Thyroid gland (tissue), 4 donors: ENCODE measurements around the gene ASIC2. TPM values are rescaled to one million over a fixed set of nuclear protein-coding genes. Genes with fewer than 3 reads are reported as not detected.
A peak's percentile ranks its signal among the peaks of the same experiment; 100 is the strongest.

Experiments used
- DNase-seq, 2 donors: peaks; one replicate each; pipeline ENCODE4 v3.0.0-alpha.2; 2019
- H3K27ac ChIP-seq, 3 donors: fragments of 200-600 bp; sonication (generic); 1 replicate in 2 of 3; 2 replicates in 1 of 3; pipeline ENCODE4 v1.5.1; 2016 to 2019; ENCODE audit warnings: mild to moderate bottlenecking in 1 of 3, moderate library complexity in 1 of 3
- H3K27me3 ChIP-seq: fragments of 200-600 bp; sonication (generic); one replicate; pipeline ENCODE4 v1.5.1; 2019
- H3K36me3 ChIP-seq, 2 donors: fragments of 200-600 bp; sonication (generic); one replicate each; pipeline ENCODE4 v1.5.1; 2016 to 2019
- H3K4me1 ChIP-seq, 2 donors: fragments of 200-600 bp; sonication (generic); one replicate each; pipeline ENCODE4 v1.5.1; 2017 to 2019
- H3K4me3 ChIP-seq, 3 donors: fragments of 200-600 bp; sonication (generic); replicated peaks in 1 of 3; 1 replicate in 2 of 3; 2 replicates in 1 of 3; pipeline ENCODE4 v1.5.1; 2016; ENCODE audit warnings: mild to moderate bottlenecking in 1 of 3
- H3K9me3 ChIP-seq: fragments of 200-600 bp; sonication (generic); one replicate; pipeline ENCODE4 v1.5.1; 2017
- CTCF ChIP-seq, 6 experiments: fragments of 200-600 bp in 3 of 6; fragments of 450-650 bp in 3 of 6; sonication (generic) in 3 of 6; IDR thresholded peaks; one replicate each; pipeline ENCODE4 v1.5.1; 2016 to 2019; ENCODE audit warnings: antibody characterized with exemption in 6 of 6, mild to moderate bottlenecking in 2 of 6, inconsistent platforms in 1 of 6, moderate library complexity in 1 of 6
- POLR2A ChIP-seq, 2 donors: fragments of 450-650 bp; IDR thresholded peaks; one replicate each; pipeline ENCODE4 v1.6.1; 2017; ENCODE audit warnings: antibody characterized with exemption in 2 of 2, mild to moderate bottlenecking in 2 of 2, moderate library complexity in 1 of 2
- WGBS, 2 donors: methylation state at CpG; one replicate each; pipeline ENCODE4 v1.1.5; 2017; 5-methylcytosine and 5-hydroxymethylcytosine counted together
- intact Hi-C: fragments of 100-400 bp; cut with DNase I; formaldehyde crosslinking; loops from one replicate; pipeline ENCODE4 v1.15.1; 2023
- total RNA-seq, 4 donors: library from RNA; depleted of rRNA; stranded (reverse); fragments of >200 nt; gene quantifications; one replicate each; pipeline ENCODE4 v1.2.3, GENCODE V29; 2016

ASIC2 gene
- total RNA-seq, 4 donors from 2014 or later: not detected

- Histone ChIP-seq H3K27ac (no peak overlapping the region), H3K4me3 (no peak overlapping the region), H3K4me1 (no peaks in the 10 kb centered on the region), H3K9me3 (no peaks in the 10 kb centered on the region), H3K27me3 (no peaks in the 10 kb centered on the region), H3K36me3 (no peaks in the 10 kb centered on the region)
- TF ChIP-seq POLR2A (IDR thresholded peaks at IDR 0.05): no peak
- TF ChIP-seq CTCF (IDR thresholded peaks at IDR 0.05): no peak
- 62 to 63% methylated on average over 8 of the region's 8 CpGs for WGBS, 2 donors
- intact Hi-C loops: no loop called here
- no peak for DNase-seq
Measured at GRCh38 chr17:33118391-33119075, 174.6 kb downstream of the ASIC2 start.

DNA sequence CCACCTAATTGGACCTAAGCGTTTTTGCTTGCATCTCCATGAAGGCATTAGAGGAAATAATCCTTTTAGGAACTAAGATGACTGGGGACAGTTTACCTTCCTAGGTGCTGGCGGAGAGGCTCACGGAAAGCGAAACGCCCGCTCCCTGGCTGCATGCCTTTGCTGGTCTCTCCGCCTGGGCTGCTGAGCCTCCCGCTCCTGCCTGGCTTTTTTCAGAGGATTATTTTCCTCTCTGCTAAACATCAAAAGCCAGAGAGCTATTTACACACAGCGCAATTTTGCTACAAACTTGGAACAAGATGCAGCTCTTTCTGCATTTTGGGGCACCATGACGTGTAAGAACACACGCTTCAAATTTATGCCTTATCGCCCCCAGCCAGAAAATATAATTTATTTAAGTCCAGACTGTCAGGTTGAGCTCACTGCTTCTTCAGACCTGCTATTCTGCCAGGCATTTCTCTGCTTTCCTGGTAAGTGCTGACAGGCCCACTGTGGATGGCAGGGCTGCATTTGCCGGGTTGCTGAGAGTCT lies 177.0 kb downstream of the ASIC2 start:
- DNase-seq: no peak
- no peaks in the 10 kb centered on the region for H3K36me3 ChIP-seq
- TF ChIP-seq CTCF (IDR thresholded peaks at IDR 0.05): no peak
- no peak for TF ChIP-seq POLR2A (IDR thresholded peaks at IDR 0.05)
- H3K27me3 ChIP-seq: no peaks in the 10 kb centered on the region
- WGBS, 2 donors: 65% methylated on average over 13 of the region's 13 CpGs
- intact Hi-C loops: no loop called here
- no peaks in the 10 kb centered on the region for H3K9me3 ChIP-seq
- no peak overlapping the region for H3K27ac ChIP-seq
- no peak overlapping the region for H3K4me3 ChIP-seq
- no peaks in the 10 kb centered on the region for H3K4me1 ChIP-seq

DNA sequence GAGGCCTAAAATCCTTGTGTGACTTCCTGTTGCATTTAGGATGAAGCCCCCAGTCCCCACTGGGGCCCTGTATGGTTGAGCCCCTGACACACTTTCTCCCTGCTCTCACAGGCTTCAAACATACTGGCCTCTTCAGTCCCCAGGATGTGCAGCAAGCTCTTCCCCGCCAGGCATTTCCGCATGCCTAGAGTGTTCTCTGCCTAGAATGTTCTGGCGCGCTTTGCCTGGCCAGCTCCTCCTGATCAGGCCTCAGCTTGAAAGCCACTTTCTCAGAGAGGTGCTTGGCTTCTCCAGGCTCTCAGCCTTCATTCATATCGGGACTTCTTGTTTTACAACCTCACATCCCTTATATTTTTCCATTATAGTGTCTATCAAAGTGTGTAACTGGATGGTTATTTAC lies 177.7 kb downstream of the ASIC2 start:
- no peak for TF ChIP-seq POLR2A (IDR thresholded peaks at IDR 0.05)
- TF ChIP-seq CTCF (IDR thresholded peaks at IDR 0.05): no peak
- 75 to 83% methylated on average over 5 of the region's 5 CpGs for WGBS, 2 donors
- H3K9me3 ChIP-seq: no peaks in the 10 kb centered on the region
- no peak for DNase-seq
- intact Hi-C loops: no loop called here
- no peak overlapping the region for H3K27ac ChIP-seq
- H3K36me3 ChIP-seq: no peaks in the 10 kb centered on the region
- H3K27me3 ChIP-seq: no peaks in the 10 kb centered on the region
- H3K4me3 ChIP-seq: no peak overlapping the region
- H3K4me1 ChIP-seq: no peaks in the 10 kb centered on the region

- Histone ChIP-seq H3K27me3 (no peaks in the 10 kb centered on the region), H3K9me3 (no peaks in the 10 kb centered on the region), H3K36me3 (no peaks in the 10 kb centered on the region), H3K4me1 (no peaks in the 10 kb centered on the region), H3K27ac (no peak overlapping the region), H3K4me3 (no peak overlapping the region)
- no peak for DNase-seq
- TF ChIP-seq CTCF (IDR thresholded peaks at IDR 0.05): no peak
- TF ChIP-seq POLR2A (IDR thresholded peaks at IDR 0.05): no peak
- intact Hi-C loops: no loop called here
- 83 to 87% methylated on average over 3 of the region's 3 CpGs for WGBS, 2 donors
Measured at GRCh38 chr17:33113991-33114370, 179.1 kb downstream of the ASIC2 start.

GRCh38 chr17:33113276-33113990 lies 179.7 kb downstream of the ASIC2 start:
- H3K4me1 ChIP-seq: no peaks in the 10 kb centered on the region
- no peaks in the 10 kb centered on the region for H3K27me3 ChIP-seq
- H3K36me3 ChIP-seq: no peaks in the 10 kb centered on the region
- WGBS, 2 donors: 56 to 58% methylated on average over 6 of the region's 6 CpGs
- H3K4me3 ChIP-seq: no peak overlapping the region
- no peak overlapping the region for H3K27ac ChIP-seq
- intact Hi-C loops: no loop called here
- TF ChIP-seq POLR2A (IDR thresholded peaks at IDR 0.05): no peak
- no peak for TF ChIP-seq CTCF (IDR thresholded peaks at IDR 0.05)
- no peaks in the 10 kb centered on the region for H3K9me3 ChIP-seq
- peak in 1 of 2 donors; percentile 21 for DNase-seq
